IPS DF 6.9 (cell line): ENCODE data around the gene MUC15.
A peak's percentile ranks its signal among the peaks of the same experiment; 100 is the strongest.

ENCODE experiments used
- DNase-seq: peaks from one replicate; pipeline ENCODE4 v3.0.0-alpha.2; 2013; ENCODE audit warnings: low read depth, low spot score
- H3K27ac ChIP-seq: one replicate; pipeline ENCODE4 v1.5.1; 2013; ENCODE audit warnings: low read length, control low read depth
- H3K27me3 ChIP-seq: 2 replicates; pipeline ENCODE4 v1.6.1; 2013; ENCODE audit warnings: mild to moderate bottlenecking, low read length; ENCODE audit not compliant: control insufficient read depth, insufficient read depth
- H3K36me3 ChIP-seq: 2 replicates; pipeline ENCODE4 v1.6.1; 2013; ENCODE audit warnings: low read length; ENCODE audit not compliant: control insufficient read depth, insufficient read depth
- H3K4me1 ChIP-seq: 2 replicates; pipeline ENCODE4 v1.6.1; 2013; ENCODE audit warnings: low read length; ENCODE audit not compliant: control insufficient read depth, insufficient read depth
- H3K4me3 ChIP-seq: 2 replicates; pipeline ENCODE4 v1.5.1; 2013; ENCODE audit warnings: mild to moderate bottlenecking, low read length
- H3K9me3 ChIP-seq: 2 replicates; pipeline ENCODE4 v1.6.1; 2013; ENCODE audit warnings: low read length, inconsistent platforms; ENCODE audit not compliant: control insufficient read depth, insufficient read depth
- WGBS: extraction: QIAGEN DNeasy Blood & Tissue Kit; methylation state at CpG from one replicate; pipeline ENCODE4 v1.1.7; 2013; ENCODE audit warnings: mixed read lengths, missing lambda C conversion rate; ENCODE audit not compliant: insufficient read length, insufficient coverage; 5-methylcytosine and 5-hydroxymethylcytosine counted together

MUC15 gene

GRCh38 chr11:26541870-26542269 is 30.2 kb downstream of the MUC15 start:
- Histone ChIP-seq H3K27ac (no peak overlapping the region), H3K36me3 (no peaks in the 10 kb centered on the region), H3K4me1 (no peaks in the 10 kb centered on the region), H3K27me3 (no peaks in the 10 kb centered on the region), H3K4me3 (no peak overlapping the region), H3K9me3 (no peaks in the 10 kb centered on the region)
- WGBS = no CpG with 5 or more reads among the region's 2 CpGs
- no peak for DNase-seq

- Histone ChIP-seq H3K27me3 (no peaks in the 10 kb centered on the region), H3K27ac (no peak overlapping the region), H3K4me3 (no peak overlapping the region), H3K36me3 (no peaks in the 10 kb centered on the region), H3K9me3 (no peaks in the 10 kb centered on the region), H3K4me1 (no peaks in the 10 kb centered on the region)
- WGBS = no CpG with 5 or more reads among the region's 3 CpGs
- no peak for DNase-seq
These were observed 32.5 kb downstream of the MUC15 start for GRCh38 chr11:26539517-26539916.

GRCh38 chr11:26537341-26537740 is 34.7 kb downstream of the MUC15 start:
- Histone ChIP-seq H3K4me1 (no peaks in the 10 kb centered on the region), H3K4me3 (no peak overlapping the region), H3K27me3 (no peaks in the 10 kb centered on the region), H3K9me3 (no peaks in the 10 kb centered on the region), H3K27ac (no peak overlapping the region), H3K36me3 (no peaks in the 10 kb centered on the region)
- WGBS = no CpG with 5 or more reads among the region's 4 CpGs
- DNase-seq = no peak

- H3K4me3 ChIP-seq = no peak overlapping the region
- H3K9me3 ChIP-seq = no peaks in the 10 kb centered on the region; the same call in 1 of the 2 replicates
These were observed 44.4 kb downstream of the MUC15 start for GRCh38 chr11:26527685-26528084.

GRCh38 chr11:26522912-26523610 is 49.0 kb downstream of the MUC15 start:
- H3K9me3 ChIP-seq = no peaks in the 10 kb centered on the region; the same call in 1 of the 2 replicates
- no peaks in the 10 kb centered on the region for H3K36me3 ChIP-seq
- DNase-seq = peak; percentile 63
- WGBS = no CpG with 5 or more reads among the region's 12 CpGs
- no peaks in the 10 kb centered on the region; the same call in 1 of the 2 replicates for H3K27me3 ChIP-seq
- H3K27ac ChIP-seq = no peak overlapping the region
- peak overlapping the region; percentile 48; the same call in 1 of the 2 replicates for H3K4me3 ChIP-seq
- no peaks in the 10 kb centered on the region for H3K4me1 ChIP-seq

More at GRCh38 chr11:26527685-26528084, 44.4 kb downstream of the MUC15 start:
- H3K4me1 ChIP-seq = no peaks in the 10 kb centered on the region
- WGBS = no CpG with 5 or more reads among the region's 1 CpG
- H3K27ac ChIP-seq = no peak overlapping the region
- no peaks in the 10 kb centered on the region; the same call in 1 of the 2 replicates for H3K27me3 ChIP-seq
- H3K36me3 ChIP-seq = no peaks in the 10 kb centered on the region
- DNase-seq = no peak

- no peaks in the 10 kb centered on the region; the same call in 1 of the 2 replicates for H3K9me3 ChIP-seq
- no peaks in the 10 kb centered on the region for H3K4me1 ChIP-seq
- H3K4me3 ChIP-seq = no peak overlapping the region
- no peaks in the 10 kb centered on the region for H3K27me3 ChIP-seq
- no CpG with 5 or more reads among the region's 2 CpGs for WGBS
- DNase-seq = no peak
- no peak overlapping the region for H3K27ac ChIP-seq
- H3K36me3 ChIP-seq = no peaks in the 10 kb centered on the region
These were observed 52.6 kb downstream of the MUC15 start for GRCh38 chr11:26519469-26519868.

- DNase-seq = no peak
- Histone ChIP-seq H3K27ac (no peak overlapping the region), H3K4me1 (no peaks in the 10 kb centered on the region), H3K9me3 (no peaks in the 10 kb centered on the region), H3K4me3 (no peak overlapping the region), H3K27me3 (no peaks in the 10 kb centered on the region), H3K36me3 (no peaks in the 10 kb centered on the region)
- no CpG with 5 or more reads among the region's 2 CpGs for WGBS
These were observed 59.9 kb downstream of the MUC15 start for GRCh38 chr11:26512196-26512595.

- no peak overlapping the region for H3K4me3 ChIP-seq
- no peaks in the 10 kb centered on the region for H3K27me3 ChIP-seq
- H3K36me3 ChIP-seq = no peaks in the 10 kb centered on the region
- H3K27ac ChIP-seq = no peak overlapping the region
- no peaks in the 10 kb centered on the region for H3K9me3 ChIP-seq
- WGBS = no CpG with 5 or more reads among the region's 2 CpGs
- no peak for DNase-seq
- H3K4me1 ChIP-seq = no peaks in the 10 kb centered on the region
These were observed 61.3 kb downstream of the MUC15 start for GRCh38 chr11:26510756-26511155.

- no peak for DNase-seq
- no peaks in the 10 kb centered on the region for H3K27me3 ChIP-seq
- H3K4me1 ChIP-seq = no peaks in the 10 kb centered on the region
- H3K27ac ChIP-seq = no peak overlapping the region
- no peaks in the 10 kb centered on the region for H3K36me3 ChIP-seq
- H3K4me3 ChIP-seq = no peak overlapping the region
- no peaks in the 10 kb centered on the region for H3K9me3 ChIP-seq
- WGBS = no CpG with 5 or more reads among the region's 2 CpGs
These were observed 61.9 kb downstream of the MUC15 start for GRCh38 chr11:26510164-26510563.
